HG03025 (cell line): Measurements from ENCODE around the gene GAN.
"Not testable (repeated sequence)": the region's sequence is repeated elsewhere in the genome, so short reads cannot be mapped to it uniquely, and the experiment has no call there.

Experiments
- ATAC-seq: cut with Tn5 transposase; IDR thresholded peaks from one replicate; pipeline ENCODE4 v1.9.1; 2021; ENCODE audit warnings: mild to moderate bottlenecking, moderate library complexity; ENCODE audit not compliant: unreplicated experiment, low FRiP score

The GAN gene

GRCh38 chr16:81307770-81308169 lies 7.0 kb upstream of the GAN start:
- no peak for ATAC-seq

- no peak for ATAC-seq
Measured at GRCh38 chr16:81310045-81310644, 4.6 kb upstream of the GAN start.

GRCh38 chr16:81311762-81312161 lies 3.0 kb upstream of the GAN start:
- no peak for ATAC-seq

DNA sequence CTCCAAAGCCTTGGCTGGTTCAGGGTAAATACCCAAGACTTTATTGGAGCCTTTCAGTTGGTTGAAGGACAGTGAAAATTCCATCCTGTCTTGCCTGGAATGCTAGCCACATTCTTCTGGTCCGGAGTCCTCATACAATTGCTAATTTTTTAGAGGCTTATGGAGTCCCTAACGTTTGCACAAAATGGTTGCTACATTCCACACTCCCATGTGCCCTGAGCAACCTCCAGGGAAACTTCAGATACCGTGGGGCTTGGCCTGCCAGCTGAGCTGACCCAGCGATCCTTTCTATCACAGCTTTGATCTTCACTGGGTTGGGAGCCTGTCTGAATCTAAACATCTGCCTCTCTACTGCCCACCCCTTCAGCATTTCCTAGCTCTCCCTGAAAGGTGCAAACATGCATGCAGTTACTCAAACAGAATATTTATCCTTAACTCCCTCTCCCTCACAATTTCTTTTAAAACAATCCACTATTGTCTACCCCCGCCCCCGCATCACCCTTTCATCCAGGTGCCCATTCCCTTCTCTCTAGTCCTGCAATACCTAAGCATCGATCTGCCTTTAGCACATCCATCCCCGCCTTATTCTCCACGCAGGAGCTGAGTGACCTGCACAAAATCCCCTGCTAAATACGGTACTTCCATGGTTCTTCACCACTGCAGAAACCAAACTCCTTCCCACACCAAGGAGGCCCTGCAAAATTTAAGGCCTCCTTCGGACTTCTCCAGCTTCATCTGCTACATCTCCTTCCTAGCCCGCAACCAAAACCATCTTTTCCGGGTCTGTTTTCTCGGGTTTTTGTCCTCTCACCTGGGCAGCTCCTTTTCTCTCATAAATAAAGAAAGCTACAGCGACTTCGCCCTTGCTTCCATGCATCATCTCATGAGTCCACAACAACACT lies 810 bp upstream of the GAN start:
- no peak for ATAC-seq

DNA sequence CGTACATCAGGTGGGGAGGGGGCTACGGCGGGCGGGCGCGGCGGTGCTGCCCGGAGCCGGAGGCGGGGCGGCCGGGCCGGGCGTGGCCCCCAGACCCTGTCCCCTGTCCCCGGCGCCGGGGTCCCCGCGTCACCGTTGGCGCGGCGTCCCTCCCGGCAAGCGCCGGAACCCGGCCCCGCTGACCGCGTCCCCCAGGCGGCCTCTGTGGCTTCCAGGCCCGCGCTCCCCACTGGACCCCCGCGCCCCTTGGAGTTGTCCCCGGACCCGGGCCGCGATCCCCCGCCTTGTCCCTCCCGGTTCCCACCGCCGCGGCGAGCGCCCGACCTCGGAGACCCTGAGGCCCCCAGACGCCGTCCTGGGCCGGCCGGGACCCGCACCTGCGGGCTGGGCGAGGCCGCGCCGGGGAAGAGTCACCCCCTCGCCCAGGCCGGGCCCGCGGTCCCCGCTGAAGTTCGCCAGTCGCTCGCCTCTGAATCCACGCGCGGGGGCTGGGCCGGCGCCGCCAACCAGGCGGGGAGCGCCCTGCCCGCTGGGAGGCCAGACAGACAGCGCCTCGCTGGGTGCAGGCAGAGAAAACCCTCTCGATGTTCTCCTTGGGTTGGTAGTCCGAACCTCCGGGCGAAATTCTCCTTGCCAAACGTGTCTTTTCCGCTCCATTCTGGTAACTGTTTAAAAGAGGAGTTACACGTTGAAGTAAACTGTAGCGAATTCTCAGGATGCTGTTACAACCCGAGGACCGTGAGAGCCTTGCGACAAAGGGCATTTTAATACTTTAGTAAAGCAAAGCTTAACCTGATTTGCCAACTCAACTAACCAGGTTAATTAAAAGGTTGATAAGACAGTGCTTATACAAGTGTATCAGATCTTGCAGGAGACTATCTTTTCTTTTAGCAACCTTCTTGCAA lies 761 bp downstream of the GAN start:
- ATAC-seq, result peak; percentile 33

- ATAC-seq, result no peak
Measured at GRCh38 chr16:81316176-81316496, 1.4 kb downstream of the GAN start.

- no peak for ATAC-seq
Measured at GRCh38 chr16:81318711-81319110, 3.9 kb downstream of the GAN start.

DNA sequence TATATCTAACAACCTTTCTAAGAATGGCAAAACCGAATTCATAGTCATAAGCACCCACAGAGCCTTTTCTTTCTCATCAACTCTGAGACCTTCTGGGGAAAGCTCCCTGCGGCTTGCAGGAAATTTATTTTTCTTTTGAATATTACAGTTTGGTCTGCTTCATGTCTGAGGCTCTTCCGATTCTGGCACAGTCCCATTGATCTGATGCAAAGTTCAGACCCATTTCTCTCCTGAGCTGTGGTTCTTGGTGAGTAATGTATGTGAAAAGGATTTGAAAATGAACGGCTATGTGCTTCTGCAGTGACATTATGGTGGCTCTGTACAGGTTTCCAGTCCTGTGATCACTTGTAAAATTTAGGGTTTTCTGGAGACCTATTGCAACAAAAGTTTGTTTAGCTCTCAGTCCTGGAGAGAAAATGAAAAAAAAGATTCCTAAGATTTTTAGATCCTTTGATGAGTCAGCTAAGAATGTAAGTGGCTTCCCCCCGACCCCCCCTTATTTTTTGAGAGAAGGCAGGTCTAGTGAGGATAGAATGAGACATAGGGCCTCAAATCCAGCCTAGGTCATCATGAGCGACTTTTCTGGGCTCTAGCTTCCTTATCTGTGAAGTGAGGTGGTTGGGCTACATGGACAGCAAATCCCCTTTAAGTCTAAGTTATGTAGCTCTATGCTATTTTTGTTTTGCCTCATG lies 4.6 kb downstream of the GAN start:
- no peak for ATAC-seq

DNA sequence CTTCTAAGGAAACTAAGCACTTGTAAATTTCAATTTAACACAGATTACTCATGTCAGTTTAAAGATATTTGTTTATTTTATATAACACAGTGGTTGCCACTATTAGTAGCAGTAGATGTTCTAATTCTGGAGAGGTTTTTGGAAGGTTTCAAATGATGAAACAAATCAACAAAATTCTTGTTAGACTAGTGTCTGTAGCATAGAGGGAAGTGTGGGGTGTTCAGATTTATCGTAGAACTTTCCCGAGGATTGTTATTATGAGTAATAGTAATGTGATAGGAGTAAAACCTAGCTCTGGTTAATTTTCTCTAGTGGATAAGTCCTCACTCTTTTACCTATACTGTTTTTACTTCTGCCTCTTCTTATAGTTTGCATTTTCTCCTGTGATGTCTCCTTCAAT lies 6.3 kb downstream of the GAN start:
- ATAC-seq, result no peak

DNA sequence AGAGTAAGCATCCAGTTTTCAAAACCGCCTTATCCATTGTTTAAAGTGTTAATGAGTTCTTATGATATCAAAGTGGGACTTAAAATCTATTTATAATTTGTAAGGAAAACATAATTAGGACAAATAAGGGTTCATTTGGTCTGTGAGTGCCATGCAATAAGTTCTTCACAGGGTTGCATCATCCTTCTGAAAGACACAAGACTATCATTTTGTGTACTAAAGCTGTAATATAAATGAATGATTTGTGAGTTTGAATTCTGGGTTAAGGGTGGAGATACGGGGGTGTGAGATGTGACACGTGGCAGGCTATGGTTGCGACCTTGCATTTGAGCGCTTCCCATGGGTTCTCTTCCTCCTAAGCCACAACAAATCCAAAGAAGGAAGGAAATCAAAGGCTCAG lies 6.8 kb downstream of the GAN start:
- ATAC-seq, result no peak

DNA sequence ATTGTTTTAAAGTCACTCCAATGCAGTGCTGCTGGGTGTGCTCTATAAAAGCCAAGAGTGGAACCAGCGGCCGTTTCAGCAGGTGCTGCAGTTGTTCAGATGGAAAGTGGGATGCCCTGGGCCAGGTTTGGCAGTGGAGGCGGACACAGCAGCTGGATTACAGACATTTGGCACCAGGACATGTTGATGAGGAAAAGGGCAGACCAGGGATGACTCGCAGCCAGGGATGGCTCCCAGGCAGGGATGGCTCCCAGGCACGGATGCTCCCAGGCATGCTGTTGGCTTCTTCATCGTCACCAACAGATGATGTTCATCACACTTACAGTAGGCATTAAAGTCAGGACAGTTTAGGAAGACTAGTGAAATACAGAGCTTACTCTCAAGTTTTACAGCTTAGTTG lies 10.0 kb downstream of the GAN start:
- no peak for ATAC-seq

GRCh38 chr16:81327011-81327410 lies 12.2 kb downstream of the GAN start:
- no peak for ATAC-seq

DNA sequence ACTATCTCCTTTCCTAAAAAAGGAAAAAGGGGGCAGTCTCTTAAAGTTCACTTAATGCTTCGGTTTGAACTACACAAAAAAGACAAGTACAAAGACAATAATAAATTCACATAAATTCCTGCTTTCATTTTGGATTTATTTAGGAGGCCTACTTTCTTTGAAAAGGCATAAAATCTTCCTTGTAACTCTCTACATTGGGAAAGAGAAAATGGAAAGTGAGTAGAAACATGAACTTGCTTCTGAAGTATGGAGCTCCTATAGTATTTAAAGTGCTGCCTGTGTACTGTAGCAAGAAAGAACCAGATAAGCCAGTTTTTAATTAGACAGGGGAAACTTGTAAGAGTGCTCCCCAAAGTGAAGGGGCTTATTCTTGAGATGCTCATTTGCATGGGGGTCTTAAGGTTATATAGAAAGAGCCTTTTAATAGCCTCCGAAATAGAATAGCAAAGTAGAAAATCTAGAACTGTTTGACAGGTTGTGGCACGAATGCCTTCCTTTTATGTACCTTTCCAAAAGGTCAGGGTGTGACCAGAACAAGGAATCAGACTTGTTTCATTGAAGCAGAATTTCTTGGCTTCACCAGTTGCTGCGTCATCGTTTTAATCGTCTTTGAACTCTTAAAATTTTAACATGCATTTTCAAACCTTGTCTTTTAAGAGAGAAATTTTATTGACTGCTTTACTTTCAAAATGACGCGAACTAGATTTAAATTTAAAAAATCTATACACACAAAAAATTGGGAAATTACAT lies 12.9 kb downstream of the GAN start:
- ATAC-seq, result no peak

DNA sequence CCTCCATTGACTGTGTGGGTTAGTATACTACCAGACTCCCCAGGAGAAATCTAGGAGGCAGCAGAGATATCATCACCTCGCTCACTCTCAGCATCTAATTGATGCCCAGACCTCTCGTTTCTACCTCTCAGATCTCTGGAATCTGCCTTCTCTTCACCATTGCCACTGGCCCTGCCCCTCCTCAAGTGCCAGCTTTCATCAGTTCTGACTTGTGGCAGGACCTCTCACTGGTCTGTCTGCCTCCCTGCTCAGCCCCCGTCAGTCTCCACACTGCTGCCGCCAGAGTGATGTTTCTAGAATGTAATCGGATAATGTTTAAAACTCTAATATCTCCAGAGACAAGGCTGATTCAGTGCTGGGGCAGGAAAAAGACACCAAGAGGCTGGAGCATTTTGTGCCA lies 15.2 kb downstream of the GAN start:
- ATAC-seq, result no peak

DNA sequence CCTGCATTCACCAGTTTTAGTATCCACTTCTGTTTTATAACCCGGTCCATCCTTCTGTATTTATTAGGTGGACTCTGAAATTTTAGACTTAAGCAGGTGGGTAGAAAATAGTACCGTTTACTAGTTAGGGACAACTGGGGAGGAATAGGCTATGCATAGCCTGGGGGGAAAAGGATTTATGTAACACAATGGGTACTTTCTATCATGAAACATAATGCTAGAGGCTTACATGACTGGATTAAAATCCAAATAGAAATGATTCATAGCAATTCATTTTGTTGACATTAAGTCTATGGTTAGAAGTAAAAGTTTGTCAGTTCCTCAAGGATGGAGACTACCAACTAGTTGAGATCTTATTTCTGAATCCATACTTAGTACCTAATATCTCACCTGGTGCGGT lies 18.6 kb downstream of the GAN start:
- ATAC-seq, result no peak

- no peak for ATAC-seq
Measured at GRCh38 chr16:81335669-81336068, 20.9 kb downstream of the GAN start.

DNA sequence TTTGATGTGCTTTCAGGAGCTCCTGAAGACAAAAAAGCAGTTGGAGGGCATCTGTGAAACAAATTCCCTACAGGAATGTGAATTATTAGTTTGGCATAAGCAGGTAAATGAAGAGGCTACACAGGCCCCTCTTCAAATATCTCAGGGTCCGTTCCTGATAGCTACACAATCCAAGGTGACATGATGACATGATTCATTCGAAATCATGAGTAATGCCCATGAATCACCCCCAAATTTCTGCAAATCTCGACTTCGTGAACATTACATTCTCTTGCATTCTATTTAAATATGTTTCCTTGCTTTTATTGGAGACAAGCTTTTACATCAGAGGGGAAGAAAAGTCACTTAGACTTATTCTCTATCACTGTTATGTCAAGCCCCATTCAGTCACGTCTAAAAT lies 22.3 kb downstream of the GAN start:
- ATAC-seq, result no peak

DNA sequence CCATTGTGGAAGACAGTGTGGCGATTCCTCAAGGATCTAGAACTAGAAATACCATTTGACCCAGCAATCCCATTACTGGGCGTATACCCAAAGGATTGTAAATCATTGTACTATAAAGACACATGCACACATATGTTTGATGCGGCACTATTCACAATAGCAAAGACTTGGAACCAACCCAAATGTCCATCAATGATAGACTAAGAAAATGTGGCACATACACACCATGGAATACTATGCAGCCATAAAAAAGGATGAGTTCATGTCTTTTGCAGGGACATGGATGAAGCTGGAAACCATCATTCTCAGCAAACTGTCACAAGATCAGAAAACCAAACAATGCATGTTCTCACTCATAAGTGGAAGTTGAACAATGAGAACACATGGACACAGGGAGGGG lies 30.4 kb downstream of the GAN start:
- ATAC-seq, result not testable (repeated sequence)

DNA sequence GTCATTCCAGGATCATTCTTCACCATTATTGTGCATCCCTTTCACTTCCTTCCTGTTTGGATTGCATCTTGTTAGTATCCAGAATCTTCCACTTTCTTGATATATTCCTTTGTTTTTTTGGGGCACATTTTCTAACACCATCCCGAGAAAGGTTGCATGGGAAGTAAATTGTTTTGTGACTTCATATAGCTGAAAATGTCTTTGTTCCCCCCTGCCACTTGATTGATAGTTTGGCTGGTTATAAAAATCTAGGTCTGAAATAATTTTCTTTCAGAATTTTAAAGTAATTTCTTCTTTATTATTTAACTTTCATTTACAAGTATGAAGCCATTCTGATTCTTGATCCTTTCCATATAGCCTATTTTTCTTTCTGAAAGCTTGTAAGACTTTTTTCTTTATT lies 32.7 kb downstream of the GAN start:
- no peak for ATAC-seq
